ENCODE results near the gene ITGA5.

The ITGA5 gene

GRCh38 chr12:54415221-54415929 lies 3.7 kb downstream of the ITGA5 start:
- Histone ChIP-seq H3K4me1 (ENCODE audit: insufficient read depth, low read length) (peaks cover 73% of the 10 kb centered on the region), H2AFZ (ENCODE audit: low read depth, low read length) (no peak overlapping the region), H3K79me2 (ENCODE audit: insufficient read depth, low read length) (peaks cover 77% of the 10 kb centered on the region), H3K27ac (ENCODE audit: low read length) (peak overlapping the region; percentile 44), H3K9me3 (ENCODE audit: insufficient read depth, low read length, severe bottlenecking) (no peaks in the 10 kb centered on the region), H3K9ac (ENCODE audit: low read depth, low read length) (no peak overlapping the region), H3K4me3 (ENCODE audit: low read depth in 1 of 2, low read length in 2 of 2) (no peak overlapping the region), H3K36me3 (ENCODE audit: insufficient read depth, low read length) (peaks cover 18% of the 10 kb centered on the region), H3K4me2 (ENCODE audit: insufficient read depth, low read length) (no peak overlapping the region), H4K20me1 (ENCODE audit: insufficient read depth, low read length) (no peaks in the 10 kb centered on the region), H3K27me3 (ENCODE audit: insufficient read depth, low read length, poor library complexity) (peaks cover 4% of the 10 kb centered on the region)
- ATAC-seq (ENCODE audit: insufficient read depth, low read depth) = no peak
- no peak for DNase-seq
- TF ChIP-seq CTCF (IDR thresholded peaks at IDR 0.05; ENCODE audit: borderline replicate concordance, extremely low read depth, low read length, poor library complexity, severe bottlenecking) (no peak), EZH2 (IDR thresholded peaks at IDR 0.05; ENCODE audit: borderline replicate concordance, low read depth, low read length, severe bottlenecking) (no peak)

DNA sequence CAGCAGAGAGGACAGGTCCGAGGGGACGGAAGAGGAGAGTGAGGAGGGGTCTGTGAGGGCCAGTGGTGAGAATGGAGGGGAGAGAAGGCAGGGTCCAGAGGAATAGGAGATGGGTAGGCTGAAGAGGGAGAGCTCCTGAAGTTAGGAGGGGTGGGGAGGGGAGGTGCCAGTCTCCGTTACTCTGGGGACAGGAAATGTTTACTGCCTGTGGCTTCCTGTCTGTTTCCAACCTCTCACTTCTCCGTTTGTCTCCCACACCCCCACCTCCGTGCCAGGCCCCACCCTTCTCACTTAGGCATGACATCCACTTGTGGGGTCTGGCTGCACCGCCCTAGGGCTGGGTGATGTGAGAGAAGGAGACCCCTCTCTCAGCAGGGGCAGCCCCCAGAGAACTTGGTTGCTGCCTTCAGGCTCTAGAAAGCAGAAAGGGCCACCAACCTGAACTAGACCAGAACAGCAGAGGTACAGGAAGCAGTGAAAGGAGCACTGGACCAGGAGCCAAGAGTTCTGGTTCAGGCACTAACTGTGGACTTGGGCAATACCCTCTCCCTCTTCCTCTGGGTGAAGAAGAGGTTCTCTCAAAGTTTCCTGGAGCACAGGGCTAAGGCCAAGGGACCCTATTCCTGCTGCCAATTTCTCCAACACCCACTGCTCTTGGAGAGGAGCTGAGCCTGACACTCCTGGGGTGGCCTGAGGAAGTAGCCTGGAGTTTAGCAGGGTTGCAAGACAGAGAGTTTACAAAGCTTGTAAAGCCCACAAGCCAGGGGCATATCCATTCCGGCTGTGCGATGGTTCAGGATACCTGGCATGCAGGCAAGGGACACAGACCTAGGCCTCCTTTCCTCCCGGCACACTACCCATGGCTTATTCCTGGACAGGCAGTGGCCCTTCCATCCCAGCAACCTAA lies 5.5 kb downstream of the ITGA5 start:
- Histone ChIP-seq H3K9me3 (ENCODE audit: insufficient read depth, low read length, severe bottlenecking) (no peaks in the 10 kb centered on the region), H3K27ac (ENCODE audit: low read length) (peak overlapping the region; percentile 90), H3K27me3 (ENCODE audit: insufficient read depth, low read length, poor library complexity) (no peaks in the 10 kb centered on the region), H3K4me1 (ENCODE audit: insufficient read depth, low read length) (peaks cover 61% of the 10 kb centered on the region), H3K9ac (ENCODE audit: low read depth, low read length) (peak overlapping the region; percentile 39), H3K79me2 (ENCODE audit: insufficient read depth, low read length) (peaks cover 70% of the 10 kb centered on the region), H2AFZ (ENCODE audit: low read depth, low read length) (peak overlapping the region; percentile 21; the same call in 1 of the 2 replicates), H3K36me3 (ENCODE audit: insufficient read depth, low read length) (peaks cover 29% of the 10 kb centered on the region), H3K4me3 (ENCODE audit: low read depth in 1 of 2, low read length in 2 of 2) (peak overlapping the region in 1 of 2 experiments; percentile 42; a peak in 2 of 4 replicates), H3K4me2 (ENCODE audit: insufficient read depth, low read length) (peak overlapping the region; percentile 59), H4K20me1 (ENCODE audit: insufficient read depth, low read length) (no peaks in the 10 kb centered on the region)
- peak; percentile 94 for DNase-seq
- peak; percentile 94 for ATAC-seq (ENCODE audit: insufficient read depth, low read depth)
- no peak for TF ChIP-seq EZH2 (IDR thresholded peaks at IDR 0.05; ENCODE audit: borderline replicate concordance, low read depth, low read length, severe bottlenecking)
- TF ChIP-seq CTCF (IDR thresholded peaks at IDR 0.05; ENCODE audit: borderline replicate concordance, extremely low read depth, low read length, poor library complexity, severe bottlenecking) = no peak

DNA sequence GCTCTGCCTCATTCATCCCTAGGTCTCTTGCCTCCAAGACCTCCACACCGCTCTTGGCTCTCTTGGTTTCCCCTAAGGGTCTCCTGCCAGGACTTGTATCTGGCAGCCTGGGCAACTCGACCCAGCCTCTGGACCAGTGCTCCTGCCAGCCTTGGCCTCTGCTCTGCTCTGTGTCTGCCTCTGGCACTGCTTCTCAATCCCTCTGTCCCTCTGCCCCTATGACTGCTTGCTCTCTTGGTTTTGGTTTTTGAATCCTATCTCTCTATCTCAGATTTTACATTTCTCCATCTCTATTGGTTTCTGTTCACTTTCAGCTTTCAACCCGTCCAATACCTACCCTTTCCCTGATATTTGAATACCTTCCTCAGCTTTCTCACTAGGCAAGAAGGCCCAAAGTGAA lies 6.3 kb downstream of the ITGA5 start:
- peak overlapping the region in 1 of 2 experiments; percentile 42; a peak in 2 of 4 replicates for H3K4me3 ChIP-seq (ENCODE audit: low read depth in 1 of 2, low read length in 2 of 2)

More for the DNA sequence above, 6.3 kb downstream of the ITGA5 start:
- H4K20me1 ChIP-seq (ENCODE audit: insufficient read depth, low read length) = no peaks in the 10 kb centered on the region
- H3K27ac ChIP-seq (ENCODE audit: low read length) = peak overlapping the region; percentile 90
- no peak overlapping the region for H2AFZ ChIP-seq (ENCODE audit: low read depth, low read length)
- H3K9me3 ChIP-seq (ENCODE audit: insufficient read depth, low read length, severe bottlenecking) = no peaks in the 10 kb centered on the region
- H3K27me3 ChIP-seq (ENCODE audit: insufficient read depth, low read length, poor library complexity) = no peaks in the 10 kb centered on the region
- TF ChIP-seq EZH2 (IDR thresholded peaks at IDR 0.05; ENCODE audit: borderline replicate concordance, low read depth, low read length, severe bottlenecking) = no peak
- TF ChIP-seq CTCF (IDR thresholded peaks at IDR 0.05; ENCODE audit: borderline replicate concordance, extremely low read depth, low read length, poor library complexity, severe bottlenecking) = no peak
- peak overlapping the region; percentile 39 for H3K9ac ChIP-seq (ENCODE audit: low read depth, low read length)
- peaks cover 34% of the 10 kb centered on the region for H3K36me3 ChIP-seq (ENCODE audit: insufficient read depth, low read length)
- H3K4me2 ChIP-seq (ENCODE audit: insufficient read depth, low read length) = peak overlapping the region; percentile 59
- peak; percentile 15 for ATAC-seq (ENCODE audit: insufficient read depth, low read depth)
- H3K79me2 ChIP-seq (ENCODE audit: insufficient read depth, low read length) = peaks cover 63% of the 10 kb centered on the region
- peaks cover 55% of the 10 kb centered on the region for H3K4me1 ChIP-seq (ENCODE audit: insufficient read depth, low read length)
- no peak for DNase-seq
